Neutrophil (primary cell): Measurements from ENCODE around the gene TMEM106C.

ENCODE experiments used
- H3K27ac ChIP-seq: fragments of 200-600 bp; sonication (generic); 2 replicates; pipeline ENCODE4 v1.5.1; 2016; ENCODE audit warnings: mild to moderate bottlenecking, moderate library complexity
- H3K27me3 ChIP-seq: fragments of 200-600 bp; sonication (generic); 2 replicates; pipeline ENCODE4 v1.6.0; 2016; ENCODE audit warnings: mild to moderate bottlenecking
- H3K36me3 ChIP-seq: fragments of 200-600 bp; sonication (generic); 2 replicates; pipeline ENCODE4 v1.5.1; 2017
- H3K4me1 ChIP-seq, 2 experiments: fragments of 200-600 bp in 1 of 2; sonication (generic) in 1 of 2; 1 replicate in 1 of 2; 2 replicates in 1 of 2; pipeline versions ENCODE4 v1.5.1 to v1.6.1; 2013 to 2016; ENCODE audit warnings: low read depth in 1 of 2, low read length in 1 of 2, mild to moderate bottlenecking in 1 of 2, moderate library complexity in 1 of 2; ENCODE audit not compliant: control insufficient read depth in 1 of 2, insufficient read depth in 1 of 2
- H3K4me3 ChIP-seq, 2 experiments: fragments of 200-600 bp in 1 of 2; sonication (generic) in 1 of 2; 1 replicate in 1 of 2; 2 replicates in 1 of 2; pipeline ENCODE4 v1.5.1; 2013 to 2016; ENCODE audit warnings: low read depth in 1 of 2, low read length in 1 of 2, mild to moderate bottlenecking in 1 of 2, moderate library complexity in 1 of 2
- H3K9me3 ChIP-seq: fragments of 200-600 bp; sonication (generic); 2 replicates; pipeline ENCODE4 v1.5.1; 2016
- TF ChIP-seq, protein P1 (sequence below): fragments of 200-600 bp; sonication (generic); IDR thresholded peaks from 2 replicates; pipeline ENCODE4 v1.5.1; 2016; ENCODE audit warnings: antibody characterized with exemption

The TMEM106C gene

DNA sequence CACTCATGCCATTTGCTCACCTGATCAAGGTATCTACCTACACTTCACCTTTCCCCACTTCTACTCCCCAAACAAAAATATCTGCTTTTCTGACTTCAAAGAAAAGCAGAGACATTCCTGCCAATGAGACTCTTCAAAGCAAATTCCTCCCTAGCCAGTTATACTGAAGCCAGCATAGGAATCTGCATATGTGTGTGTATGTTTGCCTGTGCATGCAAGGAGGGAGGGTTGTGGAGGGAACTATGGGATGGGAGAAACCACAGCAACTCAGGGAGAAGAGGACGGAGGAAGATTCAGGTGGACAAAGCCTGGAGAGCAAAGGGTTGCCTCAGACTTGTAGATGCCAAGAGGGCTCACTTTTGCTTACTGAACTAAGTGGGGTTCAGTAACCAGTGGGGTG is 32.2 kb upstream of the TMEM106C start:
- H3K9me3 ChIP-seq: no peaks in the 10 kb centered on the region
- peaks cover 23% of the 10 kb centered on the region for H3K27me3 ChIP-seq
- TF ChIP-seq, protein P1, sequence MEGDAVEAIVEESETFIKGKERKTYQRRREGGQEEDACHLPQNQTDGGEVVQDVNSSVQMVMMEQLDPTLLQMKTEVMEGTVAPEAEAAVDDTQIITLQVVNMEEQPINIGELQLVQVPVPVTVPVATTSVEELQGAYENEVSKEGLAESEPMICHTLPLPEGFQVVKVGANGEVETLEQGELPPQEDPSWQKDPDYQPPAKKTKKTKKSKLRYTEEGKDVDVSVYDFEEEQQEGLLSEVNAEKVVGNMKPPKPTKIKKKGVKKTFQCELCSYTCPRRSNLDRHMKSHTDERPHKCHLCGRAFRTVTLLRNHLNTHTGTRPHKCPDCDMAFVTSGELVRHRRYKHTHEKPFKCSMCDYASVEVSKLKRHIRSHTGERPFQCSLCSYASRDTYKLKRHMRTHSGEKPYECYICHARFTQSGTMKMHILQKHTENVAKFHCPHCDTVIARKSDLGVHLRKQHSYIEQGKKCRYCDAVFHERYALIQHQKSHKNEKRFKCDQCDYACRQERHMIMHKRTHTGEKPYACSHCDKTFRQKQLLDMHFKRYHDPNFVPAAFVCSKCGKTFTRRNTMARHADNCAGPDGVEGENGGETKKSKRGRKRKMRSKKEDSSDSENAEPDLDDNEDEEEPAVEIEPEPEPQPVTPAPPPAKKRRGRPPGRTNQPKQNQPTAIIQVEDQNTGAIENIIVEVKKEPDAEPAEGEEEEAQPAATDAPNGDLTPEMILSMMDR: no peak
- H3K27ac ChIP-seq: no peak overlapping the region
- no peaks in the 10 kb centered on the region for H3K36me3 ChIP-seq
- H3K4me3 ChIP-seq: no peak overlapping the region
- no peaks in the 10 kb centered on the region for H3K4me1 ChIP-seq

DNA sequence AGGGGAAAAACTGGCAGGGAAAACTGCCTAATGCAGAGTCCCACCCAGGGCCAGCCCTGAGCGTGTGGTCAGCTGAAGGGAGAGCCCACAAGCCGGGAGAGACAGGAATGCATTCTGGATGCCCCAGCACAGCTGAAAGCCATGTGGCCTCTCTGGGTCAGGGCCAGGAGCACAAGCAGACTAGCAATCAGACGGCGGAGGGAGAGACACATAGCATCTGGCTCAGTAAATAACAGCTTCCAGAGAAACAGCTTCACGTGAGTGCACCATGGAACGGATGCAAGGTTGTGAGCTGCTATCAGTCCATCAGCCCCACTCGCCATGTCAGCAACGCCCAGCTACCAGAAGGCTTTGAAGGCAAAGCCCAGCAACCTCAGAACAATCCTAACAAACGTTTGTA is 28.2 kb upstream of the TMEM106C start:
- no peaks in the 10 kb centered on the region for H3K4me1 ChIP-seq
- no peak overlapping the region for H3K27ac ChIP-seq
- TF ChIP-seq, protein P1: no peak

DNA sequence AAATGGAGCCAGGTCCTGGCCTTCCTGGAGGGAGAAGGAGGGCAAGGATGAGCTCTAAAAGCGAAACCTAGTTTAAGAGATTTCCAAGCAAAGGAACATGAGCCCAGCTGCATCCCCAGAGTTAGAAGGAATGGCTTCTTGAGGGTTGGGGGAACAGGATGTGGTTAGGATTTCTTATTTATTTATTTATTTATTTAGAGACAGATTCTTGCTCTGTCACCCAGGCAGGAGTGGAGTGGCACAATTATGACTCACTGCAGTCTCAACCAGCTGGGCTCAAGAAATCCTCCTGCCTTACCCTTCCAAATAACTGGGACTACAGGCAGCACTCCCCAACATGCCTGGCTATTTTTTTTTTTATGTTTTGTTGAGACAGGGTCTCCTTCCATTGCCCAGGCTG is 25.3 kb upstream of the TMEM106C start:
- Histone ChIP-seq H3K36me3 (no peaks in the 10 kb centered on the region), H3K9me3 (no peaks in the 10 kb centered on the region), H3K4me1 (no peaks in the 10 kb centered on the region), H3K27ac (no peak overlapping the region), H3K4me3 (no peak overlapping the region), H3K27me3 (peaks cover 18% of the 10 kb centered on the region)
- TF ChIP-seq, protein P1: no peak

More for the DNA sequence above, 28.2 kb upstream of the TMEM106C start:
- no peak overlapping the region for H3K4me3 ChIP-seq
- no peaks in the 10 kb centered on the region for H3K36me3 ChIP-seq
- H3K27me3 ChIP-seq: no peaks in the 10 kb centered on the region
- H3K9me3 ChIP-seq: no peaks in the 10 kb centered on the region

DNA sequence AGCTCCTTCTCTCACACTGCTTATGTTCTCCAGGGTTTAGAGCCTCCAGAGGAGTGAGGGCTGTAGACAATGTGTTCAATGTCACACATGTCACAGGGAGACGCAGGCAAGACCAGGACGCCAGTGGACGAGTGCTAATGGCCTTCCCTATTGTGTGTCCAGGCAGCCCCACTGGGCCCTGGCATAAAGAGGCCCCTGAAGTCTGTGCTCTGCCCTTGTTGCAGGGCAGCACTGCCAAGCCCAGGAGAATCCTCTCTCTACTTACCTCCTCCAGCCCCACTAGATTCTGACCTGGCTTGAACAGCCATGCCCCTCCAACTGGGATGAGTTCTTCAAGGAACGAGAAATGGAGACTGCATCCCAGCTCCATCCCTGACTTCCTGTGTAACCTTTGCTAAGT is 24.8 kb upstream of the TMEM106C start:
- Histone ChIP-seq H3K36me3 (no peaks in the 10 kb centered on the region), H3K27me3 (peaks cover 23% of the 10 kb centered on the region), H3K9me3 (no peaks in the 10 kb centered on the region), H3K4me1 (no peaks in the 10 kb centered on the region), H3K4me3 (no peak overlapping the region), H3K27ac (no peak overlapping the region)
- TF ChIP-seq, protein P1: no peak

DNA sequence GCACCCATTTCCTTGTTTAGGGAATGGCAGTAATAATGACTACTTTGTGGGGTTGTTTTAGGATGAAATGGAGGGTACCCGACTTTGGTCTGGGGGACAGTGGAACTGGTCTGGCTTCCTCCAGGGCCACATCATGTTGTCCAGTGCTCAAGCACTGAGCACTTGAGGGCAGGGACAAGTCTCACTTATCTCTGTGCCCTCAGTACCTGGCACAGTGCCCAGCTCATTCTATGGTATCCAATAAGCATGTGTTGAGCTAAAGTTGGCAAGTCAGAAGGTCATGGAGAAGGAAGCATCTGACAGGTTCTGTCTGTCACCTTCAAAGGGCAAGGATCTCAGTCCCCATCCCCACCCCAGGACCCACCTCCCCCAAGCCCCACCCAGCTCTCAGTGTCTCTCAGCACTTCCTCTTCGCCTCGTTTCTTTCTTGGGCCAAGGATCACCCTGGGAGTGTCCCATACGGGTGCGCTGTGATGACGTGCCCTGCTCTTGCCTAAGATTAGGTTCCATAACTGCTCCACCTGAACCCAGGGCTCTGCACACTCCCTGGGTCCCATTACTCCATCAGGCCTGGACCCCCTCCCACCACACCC is 24.3 kb upstream of the TMEM106C start:
- Histone ChIP-seq H3K4me1 (no peaks in the 10 kb centered on the region), H3K27me3 (peaks cover 23% of the 10 kb centered on the region), H3K4me3 (no peak overlapping the region), H3K9me3 (no peaks in the 10 kb centered on the region), H3K27ac (no peak overlapping the region), H3K36me3 (no peaks in the 10 kb centered on the region)
- TF ChIP-seq, protein P1: no peak
